ENCODE data around the gene A1BG. TPM values are rescaled to one million over a fixed set of nuclear protein-coding genes. Genes with fewer than 3 reads are reported as not detected.
"Not testable (repeated sequence)": the region's sequence is repeated elsewhere in the genome, so short reads cannot be mapped to it uniquely, and the experiment has no call there.

Gene A1BG
- total RNA-seq, 1 donor from 2014 or later: 5.7 TPM

GRCh38 chr19:58387338-58388174, 34.3 kb upstream of the A1BG start:
- intact Hi-C loops (cut with micrococcal nuclease): no loop called here
- ATAC-seq (no peak), DNase-seq (no peak)

GRCh38 chr19:58386576-58387337, 33.5 kb upstream of the A1BG start, which contains the start of gene RPS5:
Gene RPS5, plus strand, starts transcription at chr19:58387269. Its CDS starts 869 bp downstream, at chr19:58388138.
- intact Hi-C loops (cut with micrococcal nuclease): no loop called here
- ATAC-seq (peak; percentile 95), DNase-seq (peak; percentile 96)

GRCh38 chr19:58385891-58386575, 32.7 kb upstream of the A1BG start:
- DNase-seq (peak; percentile 49), ATAC-seq (peak; percentile 17)
- intact Hi-C loops (cut with micrococcal nuclease): no loop called here

- intact Hi-C loops (cut with micrococcal nuclease): no loop called here
- DNase-seq (peak; percentile 28), ATAC-seq (no peak)
Observed at GRCh38 chr19:58385313-58385890, 32.1 kb upstream of the A1BG start.

- no peak for ATAC-seq
- intact Hi-C loops (cut with micrococcal nuclease): no loop called here
- peak; percentile 21 for DNase-seq
Observed at GRCh38 chr19:58382997-58383603, 29.8 kb upstream of the A1BG start.

- ATAC-seq: no peak
- DNase-seq: peak; percentile 49
- intact Hi-C loops (cut with micrococcal nuclease): no loop called here
Observed at GRCh38 chr19:58381460-58382212, 28.3 kb upstream of the A1BG start.

- intact Hi-C loops (cut with micrococcal nuclease): no loop called here
- ATAC-seq: peak; percentile 95
- peak; percentile 99 for DNase-seq
Observed at GRCh38 chr19:58380662-58381459, 27.6 kb upstream of the A1BG start, which contains the start of gene ZNF837. Gene ZNF837, minus strand, starts transcription at chr19:58381030. Its CDS starts 11,698 bp downstream, at chr19:58369332.

GRCh38 chr19:58380037-58380661, 26.9 kb upstream of the A1BG start:
- intact Hi-C loops (cut with micrococcal nuclease): no loop called here
- no peak for ATAC-seq
- peak; percentile 11 for DNase-seq

GRCh38 chr19:58379246-58379645, 26.0 kb upstream of the A1BG start:
- DNase-seq (peak; percentile 26), ATAC-seq (no peak)
- intact Hi-C loops (cut with micrococcal nuclease): no loop called here

- intact Hi-C loops (cut with micrococcal nuclease); DNase-seq; ATAC-seq: not testable (repeated sequence)
Observed at GRCh38 chr19:58376724-58377123, 23.4 kb upstream of the A1BG start.

GRCh38 chr19:58374200-58374599, 20.9 kb upstream of the A1BG start:
- ATAC-seq: no peak
- intact Hi-C loops (cut with micrococcal nuclease): no loop called here
- no peak for DNase-seq

GRCh38 chr19:58372311-58373133, 19.2 kb upstream of the A1BG start:
- DNase-seq: peak; percentile 67
- ATAC-seq: peak; percentile 93
- intact Hi-C loops (cut with micrococcal nuclease): no loop called here

- ATAC-seq: no peak
- intact Hi-C loops (cut with micrococcal nuclease): no loop called here
- DNase-seq: peak; percentile 28
Observed at GRCh38 chr19:58368561-58369360, 15.5 kb upstream of the A1BG start.

- ATAC-seq (no peak), DNase-seq (peak; percentile 23)
- intact Hi-C loops (cut with micrococcal nuclease): no loop called here
Observed at GRCh38 chr19:58367698-58368454, 14.6 kb upstream of the A1BG start.

Data from left ventricle myocardium superior (tissue), 1 donor.